ENCODE data around the gene SYPL2. TPM values are rescaled to one million over a fixed set of nuclear protein-coding genes. Genes with fewer than 3 reads are reported as not detected.
"Not testable (repeated sequence)": the region's sequence is repeated elsewhere in the genome, so short reads cannot be mapped to it uniquely, and the experiment has no call there.

The SYPL2 gene
- total and polyA plus RNA-seq, 5 donors = 7.9 to 12.9 (median 9.4) TPM

DNA sequence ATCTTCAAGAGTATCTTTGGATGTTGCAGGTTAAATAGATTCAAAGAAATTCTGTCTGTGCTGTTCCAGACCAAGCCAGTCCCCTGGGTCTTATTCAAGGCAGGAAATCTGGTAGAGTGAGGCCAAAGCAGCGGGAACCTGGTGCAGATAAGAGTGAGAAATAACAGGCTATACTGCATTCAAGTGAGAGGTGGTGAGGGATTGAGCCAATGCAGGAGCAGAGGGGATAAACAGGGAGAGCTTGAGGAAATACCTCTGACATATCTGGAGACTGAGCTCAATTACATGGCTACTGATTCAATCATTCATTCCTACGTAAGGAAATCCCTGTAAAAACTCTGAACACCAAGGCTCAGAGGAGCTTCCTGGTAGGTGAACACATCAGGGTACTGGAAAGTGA, 22.9 kb upstream of the SYPL2 start:
- DNase-seq = no peak
- no peak overlapping the region for H3K27ac ChIP-seq (ENCODE audit: low read length)
- 36% methylated on average over 2 of the region's 2 CpGs for WGBS
- no peak for ATAC-seq
- H3K4me1 ChIP-seq (ENCODE audit: control insufficient read depth, insufficient read depth, low read length) = no peaks in the 10 kb centered on the region
- intact Hi-C loops (cut with DNase I) = no loop called here
- H3K27me3 ChIP-seq (ENCODE audit: control insufficient read depth, insufficient read depth) = no peaks in the 10 kb centered on the region
- H3K9me3 ChIP-seq (ENCODE audit: control insufficient read depth, low read length) = no peaks in the 10 kb centered on the region
- no peak overlapping the region for H3K4me3 ChIP-seq (ENCODE audit: low read length)

DNA sequence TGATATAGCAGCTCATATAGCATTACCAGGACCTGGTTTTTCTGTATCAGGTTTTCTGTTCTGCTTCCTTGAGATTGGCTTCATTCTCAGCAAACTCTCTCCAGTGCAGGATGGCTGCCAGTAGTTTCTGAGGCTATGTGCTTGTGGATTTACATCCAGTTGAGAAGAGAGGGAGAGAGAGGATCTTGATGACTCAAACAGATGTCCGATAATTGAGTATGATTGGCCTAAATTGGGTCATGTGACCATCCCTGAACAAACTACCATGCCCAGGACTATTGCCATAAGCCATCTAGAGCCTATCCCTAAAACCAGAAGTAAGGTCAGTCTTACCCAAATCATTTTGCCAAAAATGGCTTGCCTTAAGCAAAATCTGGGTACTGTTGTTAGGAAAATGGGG, 22.0 kb upstream of the SYPL2 start:
- no peak for DNase-seq
- H3K9me3 ChIP-seq (ENCODE audit: control insufficient read depth, low read length) = no peaks in the 10 kb centered on the region
- H3K27me3 ChIP-seq (ENCODE audit: control insufficient read depth, insufficient read depth) = no peaks in the 10 kb centered on the region
- no peak overlapping the region for H3K4me3 ChIP-seq (ENCODE audit: low read length)
- ATAC-seq = no peak
- H3K27ac ChIP-seq (ENCODE audit: low read length) = no peak overlapping the region
- no peaks in the 10 kb centered on the region for H3K4me1 ChIP-seq (ENCODE audit: control insufficient read depth, insufficient read depth, low read length)
- WGBS = 88% methylated on average over 1 of the region's 1 CpG
- intact Hi-C loops (cut with DNase I) = no loop called here

DNA sequence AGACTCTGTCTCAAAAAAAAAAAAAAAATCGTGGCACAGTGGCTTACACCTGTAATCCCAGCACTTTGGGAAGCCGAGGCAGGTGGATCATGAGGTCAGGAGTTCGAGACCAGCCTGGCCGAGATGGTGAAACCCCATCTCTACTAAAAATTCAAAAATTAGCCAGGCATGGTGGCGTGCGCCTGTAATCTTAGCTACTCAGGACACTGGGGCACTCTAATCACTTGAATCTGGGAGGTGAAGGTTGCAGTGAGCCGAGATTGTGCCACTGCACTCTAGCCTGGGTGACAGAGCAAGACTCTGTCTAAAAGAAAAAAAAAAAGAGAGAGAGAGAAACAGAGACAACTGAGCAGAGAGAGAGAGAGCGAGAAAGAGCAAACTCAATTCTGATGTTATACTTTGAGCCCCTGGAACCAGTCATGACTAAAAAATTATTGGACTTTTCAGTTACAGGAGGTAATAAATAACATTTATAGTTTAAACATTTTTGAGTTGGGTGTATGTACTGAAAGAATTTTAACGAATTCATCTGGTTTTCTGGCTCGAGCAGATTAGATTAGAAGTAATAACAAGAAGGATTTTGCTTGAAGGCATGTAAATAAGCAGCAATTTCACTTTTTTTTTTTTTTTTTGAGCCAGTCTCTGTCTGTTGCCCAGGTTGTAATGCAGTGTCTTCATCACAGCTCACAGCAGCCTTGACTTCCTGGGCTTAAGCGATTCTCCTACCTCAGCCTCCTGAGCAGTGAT, 20.2 kb upstream of the SYPL2 start:
- H3K4me3 ChIP-seq (ENCODE audit: low read length); H3K27ac ChIP-seq (ENCODE audit: low read length); H3K9me3 ChIP-seq (ENCODE audit: control insufficient read depth, low read length); ATAC-seq; intact Hi-C loops (cut with DNase I); H3K27me3 ChIP-seq (ENCODE audit: control insufficient read depth, insufficient read depth); H3K4me1 ChIP-seq (ENCODE audit: control insufficient read depth, insufficient read depth, low read length); DNase-seq: not testable (repeated sequence)
- 67% methylated on average over 11 of the region's 11 CpGs for WGBS

DNA sequence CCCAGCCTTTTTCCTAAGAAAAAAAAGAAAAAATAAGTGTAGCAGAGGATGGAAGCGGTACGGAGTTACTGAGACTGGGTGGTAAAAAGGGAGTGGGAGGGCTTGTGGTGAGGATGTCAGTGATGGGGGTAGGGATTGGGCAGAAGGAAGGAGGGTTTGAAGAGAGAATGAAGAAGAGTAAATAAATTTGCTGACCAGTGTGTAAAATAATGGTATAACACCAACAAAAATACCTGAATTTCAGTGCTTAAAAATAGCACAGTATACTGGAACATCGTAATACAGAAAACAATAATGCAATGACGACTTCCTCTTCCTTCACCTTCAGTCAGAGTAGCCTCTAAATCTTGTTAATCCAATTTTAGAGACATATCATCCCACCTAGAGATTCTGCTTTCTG, 18.8 kb upstream of the SYPL2 start:
- no peaks in the 10 kb centered on the region for H3K27me3 ChIP-seq (ENCODE audit: control insufficient read depth, insufficient read depth)
- WGBS = 59% methylated on average over 4 of the region's 4 CpGs
- ATAC-seq (no peak), DNase-seq (no peak)
- intact Hi-C loops (cut with DNase I) = no loop called here
- H3K9me3 ChIP-seq (ENCODE audit: control insufficient read depth, low read length) = no peaks in the 10 kb centered on the region
- H3K27ac ChIP-seq (ENCODE audit: low read length) = no peak overlapping the region
- no peaks in the 10 kb centered on the region for H3K4me1 ChIP-seq (ENCODE audit: control insufficient read depth, insufficient read depth, low read length)
- H3K4me3 ChIP-seq (ENCODE audit: low read length) = no peak overlapping the region

DNA sequence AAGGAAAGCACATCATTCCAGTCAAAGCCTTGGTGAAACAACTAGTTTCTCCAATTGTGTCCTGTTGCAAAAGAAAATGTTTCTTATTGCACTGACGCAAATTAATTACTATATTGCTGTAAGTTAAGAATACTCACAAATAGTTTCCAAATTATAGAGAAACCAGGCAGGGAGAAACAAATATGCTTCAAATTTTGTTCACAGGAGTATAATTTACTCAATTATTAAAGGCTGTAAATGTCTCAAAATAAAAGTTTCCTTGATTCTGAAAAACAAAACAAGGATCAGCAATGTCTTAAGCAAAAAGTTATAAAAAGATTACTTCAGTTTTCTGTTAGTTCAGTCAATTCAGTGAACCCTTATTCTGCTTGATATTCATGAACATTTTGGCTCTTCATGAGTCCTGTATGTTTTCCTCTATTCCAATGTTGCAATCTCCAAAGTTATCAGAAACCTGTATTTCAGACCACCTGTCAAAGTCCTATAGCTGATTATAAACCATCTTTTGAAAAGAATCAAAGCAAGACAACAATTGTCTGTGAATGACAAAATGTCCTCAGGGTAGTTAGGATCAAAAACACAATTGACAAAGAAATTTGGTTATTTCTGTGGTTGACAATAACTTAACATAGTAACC, 11.7 kb upstream of the SYPL2 start:
- no peaks in the 10 kb centered on the region for H3K4me1 ChIP-seq (ENCODE audit: control insufficient read depth, insufficient read depth, low read length)
- no peaks in the 10 kb centered on the region for H3K9me3 ChIP-seq (ENCODE audit: control insufficient read depth, low read length)
- no peak overlapping the region for H3K27ac ChIP-seq (ENCODE audit: low read length)
- no peak for DNase-seq
- no peak for ATAC-seq
- 93% methylated on average over 1 of the region's 1 CpG for WGBS
- H3K4me3 ChIP-seq (ENCODE audit: low read length) = no peak overlapping the region
- no peaks in the 10 kb centered on the region for H3K27me3 ChIP-seq (ENCODE audit: control insufficient read depth, insufficient read depth)
- intact Hi-C loops (cut with DNase I) = no loop called here

DNA sequence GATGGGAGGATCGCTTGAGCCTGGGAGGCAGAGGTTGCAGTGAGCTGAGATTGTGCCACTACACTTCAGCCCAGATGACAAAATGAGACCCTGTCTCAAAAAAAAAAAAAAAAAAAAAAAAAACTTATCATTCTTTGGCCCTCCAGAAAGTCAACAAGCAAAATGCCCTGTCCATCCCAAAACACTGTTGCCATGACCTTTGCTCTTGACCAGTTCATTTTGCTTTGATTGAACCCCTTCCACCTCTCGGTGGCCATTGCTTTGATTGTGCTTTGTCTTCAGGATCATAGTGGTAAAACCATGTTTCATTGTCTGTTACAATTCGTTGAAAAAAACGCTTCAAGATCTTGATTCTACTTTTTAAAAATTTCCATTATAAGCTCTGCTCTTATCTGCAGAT, 8.5 kb upstream of the SYPL2 start:
- no peaks in the 10 kb centered on the region for H3K9me3 ChIP-seq (ENCODE audit: control insufficient read depth, low read length)

DNA sequence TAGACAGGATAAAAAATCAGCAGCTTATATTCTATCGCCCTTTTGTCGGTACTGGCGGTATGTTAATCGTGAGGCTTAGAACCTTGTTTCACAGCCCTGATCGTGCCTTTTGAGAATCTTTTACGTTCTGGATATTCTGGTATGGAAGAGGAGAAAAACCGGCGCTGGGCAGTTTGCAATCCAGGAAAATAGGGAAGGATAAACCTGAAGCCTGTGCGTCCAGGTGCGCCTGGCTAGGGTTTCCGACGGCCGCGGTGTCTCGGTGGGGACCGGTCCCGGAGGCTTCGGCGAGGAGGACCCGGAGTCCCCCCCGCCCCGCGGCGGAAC, 258 bp upstream of the SYPL2 start:
- 6% methylated on average over 24 of the region's 24 CpGs for WGBS
- Histone ChIP-seq H3K4me1 (ENCODE audit: control insufficient read depth, insufficient read depth, low read length) (no peaks in the 10 kb centered on the region), H3K9me3 (ENCODE audit: control insufficient read depth, low read length) (no peaks in the 10 kb centered on the region), H3K27ac (ENCODE audit: low read length) (no peak overlapping the region), H3K27me3 (ENCODE audit: control insufficient read depth, insufficient read depth) (no peaks in the 10 kb centered on the region), H3K4me3 (ENCODE audit: low read length) (peak overlapping the region; percentile 58)
- DNase-seq (no peak), ATAC-seq (no peak)
- intact Hi-C loops (cut with DNase I) = no loop called here

More for the DNA sequence above, 8.5 kb upstream of the SYPL2 start:
- 70% methylated on average over 4 of the region's 4 CpGs for WGBS
- intact Hi-C loops (cut with DNase I) = no loop called here
- ATAC-seq (no peak), DNase-seq (no peak)
- no peaks in the 10 kb centered on the region for H3K4me1 ChIP-seq (ENCODE audit: control insufficient read depth, insufficient read depth, low read length)
- no peak overlapping the region for H3K27ac ChIP-seq (ENCODE audit: low read length)
- no peaks in the 10 kb centered on the region for H3K27me3 ChIP-seq (ENCODE audit: control insufficient read depth, insufficient read depth)
- no peak overlapping the region for H3K4me3 ChIP-seq (ENCODE audit: low read length)

DNA sequence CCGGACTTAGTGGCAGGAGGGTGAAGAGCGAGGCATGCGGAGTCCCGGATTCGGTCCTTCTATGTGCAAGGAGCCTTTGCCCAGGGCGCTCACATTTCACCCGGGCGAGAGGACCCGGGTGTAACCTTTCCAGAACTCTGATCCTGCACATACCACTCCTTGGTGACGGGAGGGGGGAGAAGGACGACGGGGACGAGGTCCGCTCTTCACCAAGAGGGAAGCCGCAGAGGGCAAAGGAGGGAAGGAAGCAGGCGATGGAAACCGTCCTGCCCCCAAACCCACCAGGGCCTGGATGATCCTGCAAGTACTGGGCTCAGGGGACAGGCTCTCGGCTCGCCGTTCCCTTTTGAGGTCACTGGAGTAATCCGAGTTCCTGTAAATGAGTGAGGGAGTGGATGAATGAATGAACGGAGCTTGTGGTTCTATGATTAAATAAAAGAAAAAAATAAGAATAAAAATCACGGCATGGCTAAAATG, 993 bp downstream of the SYPL2 start:
- Histone ChIP-seq H3K4me3 (ENCODE audit: low read length) (peak overlapping the region; percentile 58), H3K27ac (ENCODE audit: low read length) (peak overlapping the region; percentile 1), H3K4me1 (ENCODE audit: control insufficient read depth, insufficient read depth, low read length) (no peaks in the 10 kb centered on the region), H3K9me3 (ENCODE audit: control insufficient read depth, low read length) (no peaks in the 10 kb centered on the region), H3K27me3 (ENCODE audit: control insufficient read depth, insufficient read depth) (no peaks in the 10 kb centered on the region)
- intact Hi-C loops (cut with DNase I) = no loop called here
- DNase-seq (no peak), ATAC-seq (peak; percentile 25 to 46)
- 14% methylated on average over 23 of the region's 23 CpGs for WGBS

DNA sequence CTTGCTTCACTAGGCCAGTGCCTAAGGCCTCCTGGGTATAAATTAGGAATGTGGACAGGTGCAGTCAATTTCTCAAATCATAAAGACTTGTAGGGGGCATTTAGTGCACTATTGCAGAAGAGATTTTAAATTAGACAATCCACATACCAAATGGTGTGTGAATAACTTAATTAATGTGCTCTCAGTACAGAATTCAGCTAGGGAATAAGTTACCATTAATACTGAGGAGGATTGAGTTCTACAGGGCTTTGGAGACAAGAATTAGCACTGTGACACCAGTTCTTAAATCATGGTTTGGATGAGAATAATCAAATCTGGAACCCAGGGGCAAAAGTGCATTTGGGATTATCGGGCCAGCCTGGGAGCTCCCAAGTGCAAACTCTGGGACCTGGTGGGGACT, 1.7 kb downstream of the SYPL2 start:
- DNase-seq = no peak
- H3K4me1 ChIP-seq (ENCODE audit: control insufficient read depth, insufficient read depth, low read length) = no peaks in the 10 kb centered on the region
- no peak overlapping the region for H3K27ac ChIP-seq (ENCODE audit: low read length)
- intact Hi-C loops (cut with DNase I) = no loop called here
- H3K4me3 ChIP-seq (ENCODE audit: low read length) = no peak overlapping the region
- H3K27me3 ChIP-seq (ENCODE audit: control insufficient read depth, insufficient read depth) = no peaks in the 10 kb centered on the region
- no peak for ATAC-seq
- WGBS = 95% methylated on average over 1 of the region's 1 CpG
- no peaks in the 10 kb centered on the region for H3K9me3 ChIP-seq (ENCODE audit: control insufficient read depth, low read length)

DNA sequence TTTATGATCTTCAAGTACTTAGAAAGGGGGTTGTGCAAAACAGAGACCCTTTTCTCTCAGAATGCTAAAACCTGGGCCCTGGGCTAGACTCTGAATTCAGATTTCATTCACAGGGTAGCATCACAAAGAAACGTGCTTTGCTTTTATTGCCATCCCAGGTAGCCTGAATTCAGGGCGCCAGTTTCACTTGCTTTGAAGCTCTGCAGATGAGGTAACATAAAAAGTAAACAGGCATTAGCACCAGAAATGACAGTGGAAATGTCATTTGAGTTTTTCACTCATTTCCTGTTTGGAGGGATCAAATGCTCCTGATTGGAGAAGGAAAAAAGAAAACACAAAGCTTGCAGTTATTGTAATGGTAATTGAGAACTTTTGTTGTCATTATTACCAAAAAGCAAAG, 2.6 kb downstream of the SYPL2 start:
- intact Hi-C loops (cut with DNase I) = no loop called here
- H3K9me3 ChIP-seq (ENCODE audit: control insufficient read depth, low read length) = no peaks in the 10 kb centered on the region
- H3K4me1 ChIP-seq (ENCODE audit: control insufficient read depth, insufficient read depth, low read length) = no peaks in the 10 kb centered on the region
- H3K27ac ChIP-seq (ENCODE audit: low read length) = no peak overlapping the region
- H3K27me3 ChIP-seq (ENCODE audit: control insufficient read depth, insufficient read depth) = no peaks in the 10 kb centered on the region
- 40% methylated on average over 2 of the region's 2 CpGs for WGBS
- no peak overlapping the region for H3K4me3 ChIP-seq (ENCODE audit: low read length)
- no peak for DNase-seq
- ATAC-seq = no peak

DNA sequence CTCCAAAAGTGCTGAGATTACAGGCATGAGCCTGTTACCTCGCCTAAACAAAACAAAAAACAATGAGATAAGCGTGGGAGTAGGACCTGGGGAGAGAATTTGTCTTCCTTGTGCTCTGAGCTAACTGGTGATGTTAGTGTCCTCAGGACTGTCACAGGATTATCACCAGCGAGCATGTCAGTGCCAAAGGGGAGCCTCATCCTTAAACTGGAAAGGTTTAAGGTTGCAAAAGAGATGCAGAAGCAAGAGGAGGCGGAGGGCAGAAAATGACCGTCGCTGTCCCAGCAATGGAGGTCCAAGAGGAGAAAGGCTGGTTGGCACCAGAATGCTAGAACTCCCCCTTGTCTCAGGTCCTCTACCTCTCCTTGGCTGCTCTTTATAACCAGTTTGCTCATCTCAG, 3.9 kb downstream of the SYPL2 start:
- H3K9me3 ChIP-seq (ENCODE audit: control insufficient read depth, low read length) = no peaks in the 10 kb centered on the region
- no peaks in the 10 kb centered on the region for H3K27me3 ChIP-seq (ENCODE audit: control insufficient read depth, insufficient read depth)
- DNase-seq (no peak), ATAC-seq (no peak)
- 58% methylated on average over 6 of the region's 6 CpGs for WGBS
- H3K27ac ChIP-seq (ENCODE audit: low read length) = no peak overlapping the region
- no peak overlapping the region for H3K4me3 ChIP-seq (ENCODE audit: low read length)
- intact Hi-C loops (cut with DNase I) = no loop called here
- H3K4me1 ChIP-seq (ENCODE audit: control insufficient read depth, insufficient read depth, low read length) = no peaks in the 10 kb centered on the region

Data from right cardiac atrium (tissue), 5 donors.